NCI-H2029 treated with DMSO at 0.1 percent for 48 hours (cell line): ENCODE measurements around the gene ADAMTSL4.
A peak's percentile ranks its signal among the peaks of the same experiment; 100 is the strongest.
"Not testable (repeated sequence)": the region's sequence is repeated elsewhere in the genome, so short reads cannot be mapped to it uniquely, and the experiment has no call there.

ENCODE experiments used
- DNase-seq: peaks from one replicate; lab custom pipeline; 2025; lab: John Stamatoyannopoulos, UW

Gene ADAMTSL4

DNA sequence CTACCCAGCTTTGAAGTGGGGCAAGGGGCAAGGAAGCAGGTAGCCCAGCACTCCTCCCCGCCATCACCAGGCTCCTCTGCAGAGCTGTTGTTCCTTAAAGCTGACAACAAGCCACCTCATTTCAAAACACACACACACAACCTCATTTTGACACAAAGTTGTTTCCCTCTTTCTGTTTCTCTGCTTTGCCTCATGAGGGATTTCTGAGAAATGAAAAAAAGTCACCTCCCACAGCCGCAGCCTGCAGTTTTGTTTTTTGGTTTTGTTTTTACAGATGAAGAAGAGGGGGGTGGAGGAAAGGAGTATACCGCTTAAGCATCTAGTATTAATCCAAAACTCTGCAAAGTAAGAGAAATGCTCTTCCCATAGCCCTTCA, 18.1 kb downstream of the ADAMTSL4 start:
- DNase-seq: no peak

DNA sequence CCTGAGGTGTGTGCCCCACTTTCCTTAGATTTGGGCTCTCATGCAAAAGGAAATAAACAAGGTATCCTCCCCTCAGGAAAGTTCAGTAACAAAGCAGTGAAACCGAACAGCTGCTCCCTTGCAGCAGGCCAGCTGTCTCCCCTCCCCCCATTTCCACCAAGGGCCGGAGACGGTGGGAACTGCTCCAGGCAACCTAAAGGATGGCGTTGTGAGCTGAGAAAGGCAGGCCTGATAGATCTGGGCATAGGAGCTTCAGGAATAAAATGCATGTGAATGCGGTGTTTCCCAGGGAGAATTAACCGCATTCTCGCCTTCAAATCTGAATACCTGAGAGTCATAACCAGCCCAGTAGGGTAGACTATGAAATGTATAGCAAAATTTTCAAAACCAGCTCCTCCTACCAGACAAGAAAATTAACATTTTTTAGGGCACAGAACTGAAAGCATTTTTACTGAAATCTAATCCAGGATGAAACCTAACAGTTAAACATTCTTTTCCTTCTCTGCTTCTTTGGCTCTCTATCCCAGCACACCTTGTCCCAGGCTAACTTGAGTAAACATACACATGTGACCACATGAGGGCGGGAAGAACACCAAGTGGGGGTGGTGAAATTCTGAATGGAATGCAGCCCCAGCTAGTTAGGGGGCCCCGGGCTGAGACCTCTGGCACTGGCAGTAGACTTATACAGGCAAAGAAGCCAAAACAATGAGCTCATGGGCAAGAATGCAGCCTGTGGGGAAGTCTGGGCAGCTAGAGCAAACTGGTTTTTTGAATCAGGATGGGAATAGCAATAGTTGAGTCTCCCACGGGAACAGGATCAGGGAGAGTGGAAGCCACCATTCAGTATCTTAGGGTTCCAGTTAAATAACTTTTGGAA, 18.7 kb downstream of the ADAMTSL4 start:
- DNase-seq: peak; percentile 45

DNA sequence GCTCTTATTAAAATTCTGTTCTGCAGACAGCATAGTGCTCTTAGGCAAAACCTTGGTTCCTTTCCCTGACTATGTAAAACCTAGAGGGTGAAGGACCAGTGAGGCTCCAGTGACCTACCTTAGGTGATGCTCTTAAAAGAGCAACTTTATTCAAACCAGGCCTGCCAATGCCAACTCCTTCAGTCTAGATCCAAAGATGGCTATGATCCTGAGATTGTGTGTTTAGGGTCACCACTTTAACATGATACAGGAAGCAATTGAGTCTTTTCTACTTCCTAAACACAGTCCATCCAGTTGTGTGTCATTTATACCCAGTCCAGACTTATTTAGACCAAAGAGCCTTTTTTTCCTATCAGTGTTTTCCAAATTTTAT, 19.4 kb downstream of the ADAMTSL4 start:
- no peak for DNase-seq

DNA sequence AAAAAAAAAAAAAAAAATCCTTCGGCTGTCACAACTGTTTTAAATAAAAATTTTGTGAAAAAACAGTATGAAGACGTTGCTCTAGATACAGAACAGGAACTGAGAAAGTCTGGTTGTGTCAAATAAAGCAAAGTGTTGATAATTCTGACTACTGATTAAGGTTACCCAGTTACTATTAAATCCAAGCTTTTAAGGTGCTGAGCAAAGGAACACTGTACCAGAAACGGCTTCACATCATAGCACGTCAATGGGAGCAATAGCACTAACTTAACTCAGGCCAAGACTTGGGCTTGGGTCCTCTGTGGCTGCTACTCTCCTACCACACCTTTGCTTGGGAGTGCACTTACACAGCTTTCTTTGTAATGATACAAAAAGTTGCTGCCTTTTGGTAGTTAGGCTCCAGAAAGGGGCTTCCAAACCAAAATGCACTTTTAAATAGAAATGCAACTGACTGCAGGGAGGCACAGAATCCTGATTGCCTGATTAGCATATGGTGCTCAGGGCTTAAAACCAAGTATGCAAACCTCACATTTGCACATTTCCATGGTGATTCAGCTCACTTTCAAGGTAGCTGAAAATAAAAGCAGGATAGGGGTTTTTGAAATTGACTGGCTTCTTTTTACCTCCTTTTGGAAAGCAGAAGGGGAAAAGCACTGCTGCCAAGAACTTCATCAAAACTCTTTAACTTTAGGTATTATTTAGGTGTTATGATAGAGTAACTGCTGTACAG, 23.9 kb downstream of the ADAMTSL4 start:
- DNase-seq: no peak

DNA sequence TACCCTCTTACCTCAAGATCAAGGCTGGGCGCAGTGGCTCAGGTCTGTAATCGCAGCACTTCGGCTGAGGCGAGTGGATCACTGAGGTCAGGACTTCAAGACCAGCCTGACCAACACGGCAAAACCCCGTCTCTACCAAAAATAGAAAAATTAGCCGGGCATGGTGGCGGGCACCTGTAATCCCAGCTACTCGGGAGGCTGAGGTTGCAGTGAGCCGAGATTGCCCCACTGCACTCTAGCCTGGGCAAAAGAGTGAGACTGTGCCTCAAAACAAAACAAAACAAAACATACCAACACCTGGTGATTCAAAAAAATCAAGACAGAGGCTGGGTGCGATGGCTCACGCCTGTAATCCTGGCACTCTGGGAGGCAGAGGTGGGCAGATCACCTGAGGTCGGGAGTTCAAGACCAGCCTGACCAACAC, 24.5 kb downstream of the ADAMTSL4 start:
- not testable (repeated sequence) for DNase-seq

DNA sequence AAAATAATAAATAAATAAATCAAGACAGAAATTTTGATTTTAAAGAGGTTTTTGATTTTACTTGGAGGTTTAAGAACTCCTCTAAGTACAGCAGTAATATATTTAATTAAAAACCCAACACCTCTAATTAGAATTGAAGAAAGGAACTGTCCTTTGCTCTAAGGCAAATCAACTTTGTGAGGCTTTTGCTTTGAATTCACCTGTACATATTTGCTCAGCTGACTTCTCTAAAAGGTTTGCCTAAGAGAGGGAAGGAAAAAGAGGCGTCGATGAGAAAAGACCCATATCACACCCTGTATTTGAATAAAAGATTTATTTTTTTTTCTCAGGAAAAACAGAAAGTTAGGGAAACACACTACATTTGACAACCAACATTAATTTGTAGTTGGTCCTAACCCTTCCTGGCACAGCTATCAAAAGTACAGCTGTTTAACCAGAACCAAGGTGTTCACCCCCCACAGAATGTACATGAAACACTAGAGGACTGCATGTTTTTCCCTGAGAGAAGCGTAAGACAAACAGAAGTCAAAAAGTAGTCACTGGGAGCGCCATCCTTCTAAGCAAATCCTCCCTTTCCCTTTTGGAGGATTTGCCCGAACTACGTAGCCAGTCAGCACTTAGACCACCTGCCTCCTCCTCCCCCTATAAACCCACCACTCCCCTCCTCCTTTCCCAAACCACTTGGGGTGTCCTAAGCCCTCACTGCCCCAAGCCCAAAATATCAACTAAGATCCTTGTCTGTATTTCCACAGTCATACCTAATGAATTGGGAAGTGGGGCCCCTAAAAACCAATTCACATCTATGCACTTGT, 25.3 kb downstream of the ADAMTSL4 start:
- DNase-seq: no peak

DNA sequence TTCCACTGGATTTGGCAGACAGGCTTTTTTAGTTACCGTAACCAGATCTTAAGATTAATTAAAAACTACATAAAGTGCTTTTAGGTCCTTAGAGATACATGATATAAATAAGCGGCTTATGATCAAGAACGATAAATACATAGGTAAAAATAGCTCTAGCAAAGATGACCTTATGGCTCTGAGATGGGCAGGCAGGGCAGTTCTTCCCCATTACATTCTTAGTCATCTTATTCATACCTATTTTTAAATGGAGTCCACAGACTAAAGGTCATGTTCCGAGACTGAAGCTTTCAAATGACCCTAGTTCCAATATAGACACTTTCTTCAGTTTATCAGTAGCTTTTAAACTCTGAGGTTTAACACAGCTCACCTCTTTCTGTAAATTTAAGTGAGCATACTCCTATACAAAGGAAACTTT, 25.9 kb downstream of the ADAMTSL4 start:
- no peak for DNase-seq

DNA sequence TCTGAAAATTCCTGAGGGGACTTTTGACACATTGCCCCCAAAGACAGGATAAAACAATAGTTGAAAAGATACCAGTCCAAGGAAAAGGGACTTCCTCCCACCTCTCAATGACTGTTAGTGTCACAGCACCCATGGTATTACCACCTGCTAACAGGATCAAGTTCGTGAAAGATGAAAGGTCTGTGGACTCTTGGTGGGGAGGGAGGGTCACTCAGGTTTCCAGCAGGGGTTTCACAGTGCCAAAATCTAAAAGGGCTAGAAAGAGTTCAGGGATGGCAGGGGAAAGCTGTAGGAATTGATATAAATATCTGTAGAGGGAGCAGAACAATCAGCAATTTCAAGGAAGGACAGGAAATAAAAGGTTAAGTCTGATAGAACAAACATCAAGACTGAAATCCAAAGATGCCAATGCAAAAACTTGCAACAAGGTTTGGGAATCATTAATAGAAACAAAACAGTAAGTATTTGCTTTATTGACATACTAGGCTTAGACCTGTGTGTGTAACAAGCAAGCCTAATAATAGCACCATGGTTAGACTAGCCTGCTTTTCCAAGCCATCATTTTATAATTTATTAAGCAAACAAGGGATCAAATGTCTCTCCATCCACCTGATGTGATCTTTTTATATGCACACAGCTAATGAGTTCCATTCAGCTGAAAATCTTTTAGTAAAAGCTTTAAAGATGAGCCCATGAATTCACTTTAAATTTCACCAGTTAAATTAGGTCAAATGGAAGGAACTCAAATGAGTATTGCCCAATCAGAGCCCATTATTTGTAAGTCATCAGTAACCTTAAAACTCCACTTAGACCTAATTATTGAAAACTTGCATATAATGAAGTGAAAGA, 26.5 kb downstream of the ADAMTSL4 start:
- DNase-seq: no peak

DNA sequence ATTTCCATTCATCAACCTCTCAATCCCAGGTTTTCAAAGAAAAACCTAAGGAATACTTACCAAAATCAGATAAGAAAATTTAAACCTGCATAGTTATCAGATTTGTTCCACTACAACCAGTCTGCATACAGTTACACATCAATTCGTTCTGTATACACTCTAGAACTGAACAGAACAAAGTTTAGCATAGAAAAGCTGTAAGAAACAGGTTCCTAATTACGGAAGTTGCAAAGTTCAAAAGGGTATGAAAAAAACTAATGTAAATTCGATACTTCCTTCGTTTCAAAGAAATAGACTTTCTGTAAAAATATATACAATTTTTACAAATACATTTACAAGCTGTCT, 27.1 kb downstream of the ADAMTSL4 start:
- no peak for DNase-seq

DNA sequence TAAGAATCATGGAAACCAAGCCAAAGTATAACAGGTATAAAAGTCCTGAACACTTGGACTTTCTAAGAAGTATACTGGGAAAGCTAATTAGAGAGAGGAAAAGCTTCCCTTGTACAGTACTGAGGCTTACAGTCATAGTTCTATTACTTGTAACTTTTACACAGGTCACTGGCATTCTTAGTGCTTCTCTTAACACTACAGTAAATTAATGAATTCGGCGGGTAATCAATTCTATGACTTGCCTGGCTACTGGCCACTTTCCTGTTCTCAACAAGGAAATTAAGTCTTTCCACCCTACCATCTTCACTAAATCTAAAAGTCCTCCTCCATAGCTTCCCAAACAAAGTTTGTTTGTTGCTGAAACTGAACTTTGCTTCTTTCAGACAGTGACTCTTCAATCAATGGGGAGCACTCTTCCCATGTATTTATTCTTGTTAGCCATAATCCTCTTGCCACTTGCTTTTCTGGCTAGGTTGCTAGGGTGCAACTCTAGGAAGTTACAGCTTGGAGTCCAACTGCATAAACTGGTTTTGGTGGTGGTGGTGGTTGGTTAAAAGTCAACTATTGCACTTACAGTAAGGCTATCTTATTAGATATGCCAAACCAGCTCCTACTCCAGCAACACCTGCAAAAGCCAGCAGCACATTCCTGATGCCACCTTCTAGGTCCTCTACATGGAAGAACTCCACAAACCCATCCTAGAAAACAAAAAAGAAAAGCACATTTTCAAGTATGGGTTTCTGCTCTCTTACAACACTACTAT, 27.8 kb downstream of the ADAMTSL4 start:
- DNase-seq: no peak

DNA sequence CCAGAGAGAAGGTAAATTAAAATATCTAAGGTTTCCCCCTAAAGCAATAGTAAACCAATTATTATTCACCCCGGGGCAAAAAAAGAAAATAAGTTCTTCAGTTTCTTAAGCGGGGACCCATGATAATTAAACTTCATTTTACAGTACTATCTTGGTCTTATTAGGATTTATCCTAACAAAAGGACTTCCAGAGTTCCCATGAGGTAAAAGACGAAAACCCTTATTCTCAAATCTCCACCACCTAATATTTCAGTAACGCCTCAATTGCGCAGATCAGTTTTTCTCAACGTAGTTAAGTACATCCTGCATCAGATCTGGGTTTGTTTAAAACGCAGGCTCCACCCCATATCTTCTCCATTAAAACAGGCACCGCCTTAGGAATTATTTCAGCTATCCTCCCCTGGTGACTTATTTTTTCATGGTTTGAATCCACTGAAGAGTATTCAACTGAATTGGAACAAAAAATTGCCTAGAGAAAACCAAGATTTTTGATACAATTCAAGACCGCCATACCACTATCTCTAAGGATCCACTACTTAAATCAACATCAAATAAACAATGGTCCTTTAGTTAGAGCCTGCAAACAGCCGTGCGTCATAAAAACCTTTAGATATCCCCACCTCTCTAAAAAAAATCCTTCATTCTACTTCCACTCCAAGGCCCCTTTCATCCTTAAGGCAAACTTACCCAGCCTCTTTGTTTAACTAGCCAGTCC, 28.5 kb downstream of the ADAMTSL4 start:
- DNase-seq: peak; percentile 24

DNA sequence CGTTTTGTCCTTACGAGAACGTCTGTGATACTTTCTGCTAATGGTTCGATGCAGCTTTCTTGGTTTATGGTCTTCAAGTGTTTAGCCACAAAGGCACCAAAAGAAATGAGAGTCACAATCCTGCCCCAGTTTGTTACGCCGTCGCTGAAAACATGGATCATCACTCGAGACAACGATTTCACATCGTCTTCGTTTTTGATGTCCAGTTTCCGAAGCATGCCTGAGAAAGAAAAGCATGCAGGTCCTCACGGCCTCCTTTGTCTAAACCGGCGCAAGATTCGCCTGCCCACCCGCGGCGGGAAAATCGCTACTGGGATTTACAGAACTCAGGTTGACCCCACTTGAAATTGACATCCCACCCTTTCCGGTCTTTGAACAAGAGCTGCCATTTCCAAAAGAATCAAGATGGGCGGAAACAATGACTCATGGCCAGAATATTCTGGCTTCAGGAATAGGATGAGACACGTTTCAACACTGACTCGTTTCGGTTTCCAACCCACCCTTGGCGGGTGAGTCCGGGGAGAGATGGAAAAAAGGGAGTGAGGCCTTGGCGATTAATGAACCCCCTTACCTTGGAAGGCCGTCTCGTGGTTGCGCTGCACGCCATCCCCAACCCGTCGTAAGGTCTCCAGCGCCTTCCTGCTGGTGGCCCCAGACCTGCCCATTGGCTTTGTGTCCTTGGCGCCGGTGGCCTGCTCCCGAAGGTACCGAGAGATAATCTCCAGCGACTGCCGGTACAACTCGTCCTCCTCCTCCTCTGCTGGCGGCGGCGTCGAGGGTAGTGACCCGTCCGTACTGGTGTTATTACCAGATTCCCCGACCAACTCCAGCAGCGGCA, 29.3 kb downstream of the ADAMTSL4 start:
- DNase-seq: peak; percentile 36

DNA sequence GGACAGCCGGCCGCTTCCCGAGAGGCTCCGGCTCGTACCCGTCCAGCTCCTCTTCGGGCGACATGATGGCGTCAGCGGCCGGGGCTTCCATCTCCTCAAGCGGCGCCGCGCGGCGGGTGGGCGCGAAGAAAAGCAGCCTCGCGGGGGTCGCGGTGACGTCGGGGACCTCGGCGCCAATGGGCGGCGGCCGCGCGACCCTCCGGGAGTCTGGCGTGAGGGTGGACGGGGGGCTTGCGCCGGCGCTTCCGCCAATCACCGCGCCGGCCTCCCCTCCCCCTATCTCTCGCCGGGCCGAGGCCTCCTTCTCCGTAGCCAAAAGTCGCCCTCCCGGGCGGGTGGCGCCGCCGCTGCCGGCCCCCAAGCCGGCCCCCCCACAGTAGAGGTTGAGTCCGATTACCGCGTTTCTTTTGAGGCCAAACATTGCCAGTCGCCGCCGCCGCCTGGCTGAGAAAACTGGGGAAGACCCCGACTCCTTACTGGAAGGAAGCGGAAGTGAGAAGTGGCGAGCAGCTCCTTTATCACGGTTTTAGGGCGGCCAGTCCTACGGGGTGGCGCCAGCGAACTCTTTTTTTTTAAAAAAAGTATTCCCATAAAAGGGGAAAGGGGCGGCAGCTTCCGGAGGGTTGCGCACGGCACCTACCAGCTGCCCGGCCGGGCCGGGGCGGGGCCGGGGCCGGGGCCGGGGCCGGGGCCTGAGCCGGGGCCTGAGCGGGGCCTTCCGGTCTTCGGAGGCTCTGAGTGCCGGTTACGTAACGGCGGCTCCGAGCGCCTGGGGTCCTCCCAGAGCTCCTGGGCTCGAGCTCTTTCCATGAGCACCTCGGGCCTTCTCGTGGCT, 30.1 kb downstream of the ADAMTSL4 start, which contains the start of gene MCL1:
Gene MCL1 (minus strand): TSS at position 501 of the 835 bp plus-strand sequence. CDS start 80 bp downstream, at position 421.
- DNase-seq: peak; percentile 57

DNA sequence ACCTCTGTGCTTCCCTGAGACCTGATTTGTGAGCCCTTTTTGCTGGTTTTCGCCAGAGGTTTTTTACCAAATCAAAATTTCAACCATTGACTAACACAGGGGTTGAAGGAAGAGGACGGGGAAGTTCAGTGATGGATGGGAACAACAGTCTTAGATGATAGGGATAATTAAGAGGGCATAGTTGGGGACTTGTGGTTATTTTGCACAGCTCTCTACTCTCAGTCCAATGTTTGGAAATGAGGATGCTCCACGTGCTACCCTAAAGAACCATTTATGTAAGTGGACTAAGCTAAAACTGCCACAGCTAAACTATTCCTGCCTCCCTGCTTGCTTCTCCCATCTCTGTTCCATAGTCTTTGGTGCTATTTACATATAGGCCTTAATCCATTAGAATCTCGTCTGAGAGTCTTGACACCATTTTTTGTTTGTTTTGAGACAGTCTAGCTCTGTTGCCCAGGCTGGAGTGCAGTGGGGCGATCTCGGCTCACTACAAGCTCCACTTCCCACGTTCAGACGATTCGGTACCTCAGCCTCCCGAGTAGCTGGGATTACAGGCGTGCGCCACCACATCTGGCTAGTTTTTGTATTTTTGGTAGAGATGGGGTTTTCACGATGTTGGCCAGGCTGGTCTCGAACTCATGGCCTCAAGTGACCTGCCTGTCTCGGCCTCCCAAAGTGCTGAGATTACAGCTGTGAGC, 30.9 kb downstream of the ADAMTSL4 start:
- DNase-seq: no peak

DNA sequence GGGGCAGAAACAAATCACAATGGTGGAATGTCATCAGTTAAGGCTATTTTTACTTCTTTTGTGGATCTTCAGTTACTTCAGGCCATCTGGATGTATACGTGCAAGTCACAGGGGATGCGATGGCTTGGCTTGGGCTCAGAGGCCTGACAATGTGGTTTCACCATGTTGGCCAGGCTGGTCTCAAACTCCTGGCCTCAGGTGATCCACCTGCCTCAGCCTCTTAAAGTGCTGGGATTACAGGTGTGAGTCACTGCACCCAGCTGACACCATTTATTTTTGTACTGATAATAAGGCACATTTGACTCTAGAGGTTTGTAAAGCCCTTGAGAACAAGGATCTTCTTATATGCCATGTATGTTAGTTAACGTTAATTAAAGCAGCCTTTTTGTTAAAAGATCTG, 31.8 kb downstream of the ADAMTSL4 start:
- DNase-seq: not testable (repeated sequence)

DNA sequence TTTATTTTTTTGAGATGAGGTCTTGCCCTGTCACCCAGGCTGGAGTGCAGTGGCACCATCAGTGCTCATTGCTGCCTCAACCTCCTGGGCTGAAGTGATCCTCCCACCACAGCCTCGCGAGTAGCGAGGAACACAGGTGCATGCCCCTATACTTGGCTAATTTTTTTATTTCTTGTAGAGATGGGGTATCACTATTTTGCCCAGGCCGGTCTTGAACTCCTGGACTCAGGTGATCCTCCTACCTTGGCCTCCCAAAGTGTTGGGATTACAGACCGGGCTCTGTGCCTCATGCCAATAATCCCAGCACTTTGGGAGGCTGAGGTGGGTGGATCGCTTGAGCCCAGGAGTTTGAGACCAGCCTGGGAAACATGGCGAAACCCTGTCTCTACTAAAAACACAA, 32.2 kb downstream of the ADAMTSL4 start:
- not testable (repeated sequence) for DNase-seq

DNA sequence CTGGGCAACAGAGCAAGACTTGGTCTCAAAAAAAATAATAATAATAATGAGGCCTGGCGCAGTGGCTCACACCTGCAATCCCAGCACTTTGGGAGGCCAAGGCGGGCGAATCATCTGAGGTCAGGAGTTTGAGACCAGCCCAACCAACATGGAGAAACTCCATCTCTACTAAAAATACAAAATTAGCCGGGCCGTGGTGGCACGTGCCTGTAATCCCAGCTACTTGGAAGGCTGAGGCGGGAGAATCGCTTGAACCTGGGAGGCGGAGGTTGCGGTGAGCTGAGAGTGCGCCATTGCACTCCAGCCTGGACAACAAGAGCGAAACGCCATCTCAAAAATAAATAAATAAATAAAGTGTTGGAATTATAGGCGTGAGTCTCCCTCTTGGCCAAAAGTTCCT, 32.8 kb downstream of the ADAMTSL4 start:
- DNase-seq: not testable (repeated sequence)

DNA sequence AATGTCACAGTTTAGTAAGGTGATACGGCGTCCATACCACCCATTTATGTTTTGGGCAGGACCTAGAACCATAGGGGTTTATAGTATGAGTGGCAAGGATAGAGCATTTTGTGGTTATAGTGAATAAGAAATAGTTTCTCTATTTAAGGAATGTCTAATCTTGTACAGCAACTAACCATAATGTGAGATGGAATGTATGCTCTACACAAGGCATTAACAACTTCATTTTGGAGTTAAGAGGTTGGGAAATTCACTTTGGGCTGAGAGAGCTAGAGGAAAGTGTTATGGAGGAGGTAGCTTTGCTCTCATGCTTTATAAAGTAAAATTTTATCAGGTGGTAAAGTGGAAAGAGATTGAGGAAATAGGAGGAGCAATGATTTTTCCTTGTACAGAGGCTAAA, 33.2 kb downstream of the ADAMTSL4 start:
- DNase-seq: no peak
